Measurements from ENCODE around the gene DISC1.
"Not testable (repeated sequence)": the region's sequence is repeated elsewhere in the genome, so short reads cannot be mapped to it uniquely, and the experiment has no call there.

The DISC1 gene

GRCh38 chr1:231763456-231763855 is 136.9 kb downstream of the DISC1 start:
- in situ Hi-C loops (cut with MboI; ENCODE audit: low sequenced_read_pairs): no loop called here

GRCh38 chr1:231765825-231766224 is 139.2 kb downstream of the DISC1 start:
- in situ Hi-C loops (cut with MboI; ENCODE audit: low sequenced_read_pairs): not testable (repeated sequence)

- in situ Hi-C loops (cut with MboI; ENCODE audit: low sequenced_read_pairs): no loop called here
Observed at GRCh38 chr1:231767471-231767870, 140.9 kb downstream of the DISC1 start.

- in situ Hi-C loops (cut with MboI; ENCODE audit: low sequenced_read_pairs): no loop called here
Observed at GRCh38 chr1:231768416-231768815, 141.8 kb downstream of the DISC1 start.

GRCh38 chr1:231770506-231771175 is 144.1 kb downstream of the DISC1 start:
- in situ Hi-C loops (cut with MboI; ENCODE audit: low sequenced_read_pairs): no loop called here

- in situ Hi-C loops (cut with MboI; ENCODE audit: low sequenced_read_pairs): no loop called here
Observed at GRCh38 chr1:231774719-231775335, 148.2 kb downstream of the DISC1 start.

- in situ Hi-C loops (cut with MboI; ENCODE audit: low sequenced_read_pairs): no loop called here
Observed at GRCh38 chr1:231776010-231776756, 149.6 kb downstream of the DISC1 start.

GRCh38 chr1:231776757-231777062 is 150.1 kb downstream of the DISC1 start:
- in situ Hi-C loops (cut with MboI; ENCODE audit: low sequenced_read_pairs): no loop called here

- in situ Hi-C loops (cut with MboI; ENCODE audit: low sequenced_read_pairs): no loop called here
Observed at GRCh38 chr1:231778009-231778719, 151.6 kb downstream of the DISC1 start.

- in situ Hi-C loops (cut with MboI; ENCODE audit: low sequenced_read_pairs): no loop called here
Observed at GRCh38 chr1:231779081-231779480, 152.5 kb downstream of the DISC1 start.

GRCh38 chr1:231781892-231782291 is 155.3 kb downstream of the DISC1 start:
- in situ Hi-C loops (cut with MboI; ENCODE audit: low sequenced_read_pairs): no loop called here

- in situ Hi-C loops (cut with MboI; ENCODE audit: low sequenced_read_pairs): not testable (repeated sequence)
Observed at GRCh38 chr1:231785073-231785472, 158.5 kb downstream of the DISC1 start.

- in situ Hi-C loops (cut with MboI; ENCODE audit: low sequenced_read_pairs): no loop called here
Observed at GRCh38 chr1:231786126-231786525, 159.5 kb downstream of the DISC1 start.

GRCh38 chr1:231792634-231793033 is 166.0 kb downstream of the DISC1 start:
- in situ Hi-C loops (cut with MboI; ENCODE audit: low sequenced_read_pairs): no loop called here

- in situ Hi-C loops (cut with MboI; ENCODE audit: low sequenced_read_pairs): no loop called here
Observed at GRCh38 chr1:231793893-231794292, 167.3 kb downstream of the DISC1 start.

GRCh38 chr1:231796141-231796540 is 169.6 kb downstream of the DISC1 start:
- in situ Hi-C loops (cut with MboI; ENCODE audit: low sequenced_read_pairs): no loop called here

- in situ Hi-C loops (cut with MboI; ENCODE audit: low sequenced_read_pairs): no loop called here
Observed at GRCh38 chr1:231799363-231799986, 172.9 kb downstream of the DISC1 start.

- in situ Hi-C loops (cut with MboI; ENCODE audit: low sequenced_read_pairs): no loop called here
Observed at GRCh38 chr1:231800108-231800507, 173.5 kb downstream of the DISC1 start.

- in situ Hi-C loops (cut with MboI; ENCODE audit: low sequenced_read_pairs): no loop called here
Observed at GRCh38 chr1:231801042-231801585, 174.5 kb downstream of the DISC1 start.

GRCh38 chr1:231803353-231803752 is 176.8 kb downstream of the DISC1 start:
- in situ Hi-C loops (cut with MboI; ENCODE audit: low sequenced_read_pairs): no loop called here
